ENCODE measurements around the gene GALNT14. TPM values are rescaled to one million over a fixed set of nuclear protein-coding genes. Genes with fewer than 3 reads are reported as not detected.

Gene GALNT14
- total and polyA plus RNA-seq, 4 experiments from 2014 or later = 0.32 TPM; not detected in 3

GRCh38 chr2:31055938-31056337, 82.3 kb downstream of the GALNT14 start:
- intact Hi-C loops (cut with micrococcal nuclease) = no loop called here
- H3K9me3 ChIP-seq (ENCODE audit: control insufficient read depth in 1 of 2, low read length in 2 of 2) = no peaks in the 10 kb centered on the region
- Mint-ChIP-seq H3K27ac (no peak overlapping the region), H3K4me1 (no peaks in the 10 kb centered on the region), H3K36me3 (no peaks in the 10 kb centered on the region), H3K9me3 (peaks cover 0 to 2% (median 0%) of the 10 kb centered on the region in 8 donors), H3K4me3 (no peak overlapping the region), H3K27me3 (peaks cover 2 to 5% of the 10 kb centered on the region in 2 donors)
- CTCF ChIA-PET (ENCODE audit: partially characterized antibody) = no interaction called here
- no peak overlapping the region for H3K4me3 ChIP-seq (ENCODE audit: low read length in 2 of 2)
- no peak for DNase-seq
- POLR2A ChIA-PET (ENCODE audit: partially characterized antibody) = no interaction called here
- no peaks in the 10 kb centered on the region for H3K36me3 ChIP-seq (ENCODE audit: insufficient read depth, low read length)
- no peak overlapping the region for H3K27ac ChIP-seq (ENCODE audit: low read depth, low read length)
- no peaks in the 10 kb centered on the region for H3K27me3 ChIP-seq (ENCODE audit: insufficient read depth, low read length)
- no peaks in the 10 kb centered on the region for H3K4me1 ChIP-seq (ENCODE audit: insufficient read depth, low read length)

DNA sequence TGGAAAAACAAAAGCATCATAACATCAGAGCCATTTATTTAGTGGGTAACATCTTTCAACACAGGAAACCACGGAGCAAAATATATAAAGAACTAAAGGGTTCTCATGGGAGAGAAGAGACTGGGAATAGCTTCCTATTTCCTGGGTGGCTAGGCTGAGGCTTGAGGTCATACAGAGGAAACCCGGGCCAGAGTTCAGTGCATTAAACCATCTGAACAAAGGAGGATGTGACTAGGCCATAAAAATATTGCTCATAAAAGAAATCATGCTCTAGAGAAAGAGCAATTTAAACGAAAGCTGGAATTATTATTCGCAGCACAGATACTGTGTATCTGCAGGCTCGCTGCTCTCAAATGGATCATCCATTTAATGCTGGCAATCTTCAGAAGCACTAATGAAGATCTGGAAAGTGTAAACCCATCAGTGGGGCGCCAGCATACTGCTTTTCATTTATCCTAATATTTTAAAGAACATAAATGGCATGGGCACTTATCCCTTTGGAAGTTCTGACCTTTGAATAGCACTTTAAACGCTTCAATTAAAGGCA, 83.3 kb downstream of the GALNT14 start:
- no peaks in the 10 kb centered on the region for H3K27me3 ChIP-seq (ENCODE audit: insufficient read depth, low read length)
- CTCF ChIA-PET (ENCODE audit: partially characterized antibody) = no interaction called here
- POLR2A ChIA-PET (ENCODE audit: partially characterized antibody) = no interaction called here
- H3K4me3 ChIP-seq (ENCODE audit: low read length in 2 of 2) = no peak overlapping the region
- Mint-ChIP-seq H3K9me3 (peaks cover 0 to 2% (median 0%) of the 10 kb centered on the region in 8 donors), H3K4me3 (no peak overlapping the region), H3K27me3 (peaks cover 2 to 5% of the 10 kb centered on the region in 2 donors), H3K27ac (no peak overlapping the region), H3K36me3 (no peaks in the 10 kb centered on the region), H3K4me1 (no peaks in the 10 kb centered on the region)
- no peak overlapping the region for H3K27ac ChIP-seq (ENCODE audit: low read depth, low read length)
- no peaks in the 10 kb centered on the region for H3K9me3 ChIP-seq (ENCODE audit: control insufficient read depth in 1 of 2, low read length in 2 of 2)
- intact Hi-C loops (cut with micrococcal nuclease) = no loop called here
- DNase-seq = no peak
- H3K36me3 ChIP-seq (ENCODE audit: insufficient read depth, low read length) = no peaks in the 10 kb centered on the region
- H3K4me1 ChIP-seq (ENCODE audit: insufficient read depth, low read length) = no peaks in the 10 kb centered on the region

DNA sequence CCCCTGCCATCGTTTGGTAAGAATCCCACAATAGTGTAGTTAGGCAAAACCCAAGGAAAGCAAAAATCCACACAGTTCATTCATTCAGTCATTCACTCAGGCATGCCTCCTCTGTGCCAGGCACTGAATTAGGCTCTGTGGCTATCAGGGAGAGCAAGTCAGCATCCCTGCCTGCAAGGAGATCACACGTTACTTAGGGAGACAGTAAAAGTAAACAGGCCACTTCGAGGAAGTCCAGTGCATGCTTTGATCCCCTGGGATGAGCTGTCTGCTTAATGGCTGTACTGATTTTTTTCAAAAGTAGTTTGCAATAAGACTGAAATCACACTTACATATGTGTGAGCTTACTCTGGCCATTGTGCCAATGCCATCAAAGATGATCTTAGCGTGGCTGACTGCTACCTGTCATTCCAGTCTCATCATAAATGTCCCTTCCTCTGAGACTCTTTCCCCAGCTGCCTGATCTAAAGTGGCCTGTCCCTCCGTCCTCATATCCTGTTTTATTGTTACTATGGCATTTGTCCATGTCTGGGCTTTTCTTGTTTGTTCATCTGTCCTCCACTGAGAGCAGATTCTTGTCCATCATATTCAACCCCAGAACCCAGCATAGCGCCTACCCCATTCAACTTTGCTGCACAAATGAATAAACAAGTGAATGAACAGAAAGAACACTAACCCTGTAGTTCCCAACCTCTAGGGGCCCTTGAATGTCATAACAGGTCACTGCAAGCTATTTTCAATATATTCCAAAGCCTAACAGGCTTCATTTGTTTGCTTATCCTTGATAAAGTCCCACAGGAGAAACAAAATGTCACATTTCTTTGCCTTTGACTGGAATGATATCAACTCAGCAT, 84.1 kb downstream of the GALNT14 start:
- intact Hi-C loops (cut with micrococcal nuclease) = no loop called here
- no peaks in the 10 kb centered on the region for H3K4me1 Mint-ChIP-seq
- CTCF ChIA-PET (ENCODE audit: partially characterized antibody) = no interaction called here

GRCh38 chr2:31052284-31052683, 86.0 kb downstream of the GALNT14 start:
- CTCF ChIA-PET (ENCODE audit: partially characterized antibody) = no interaction called here
- Histone ChIP-seq H3K36me3 (ENCODE audit: insufficient read depth, low read length) (no peaks in the 10 kb centered on the region), H3K4me1 (ENCODE audit: insufficient read depth, low read length) (no peaks in the 10 kb centered on the region), H3K27me3 (ENCODE audit: insufficient read depth, low read length) (no peaks in the 10 kb centered on the region), H3K4me3 (ENCODE audit: low read length in 2 of 2) (no peak overlapping the region), H3K27ac (ENCODE audit: low read depth, low read length) (no peak overlapping the region), H3K9me3 (ENCODE audit: control insufficient read depth in 1 of 2, low read length in 2 of 2) (no peaks in the 10 kb centered on the region)
- no peak for DNase-seq
- Mint-ChIP-seq H3K4me3 (no peak overlapping the region), H3K9me3 (no peaks in the 10 kb centered on the region), H3K36me3 (no peaks in the 10 kb centered on the region), H3K4me1 (no peaks in the 10 kb centered on the region), H3K27me3 (peaks cover 2 to 12% of the 10 kb centered on the region in 2 donors), H3K27ac (no peak overlapping the region)
- POLR2A ChIA-PET (ENCODE audit: partially characterized antibody) = no interaction called here
- intact Hi-C loops (cut with micrococcal nuclease) = no loop called here

More for the DNA sequence above, 84.1 kb downstream of the GALNT14 start:
- H3K27ac ChIP-seq (ENCODE audit: low read depth, low read length) = no peak overlapping the region
- peaks cover 2 to 5% of the 10 kb centered on the region in 2 donors for H3K27me3 Mint-ChIP-seq
- no peaks in the 10 kb centered on the region for H3K36me3 ChIP-seq (ENCODE audit: insufficient read depth, low read length)
- no peak overlapping the region for H3K27ac Mint-ChIP-seq
- H3K36me3 Mint-ChIP-seq = no peaks in the 10 kb centered on the region
- no peaks in the 10 kb centered on the region for H3K9me3 Mint-ChIP-seq
- no peak overlapping the region for H3K4me3 Mint-ChIP-seq
- POLR2A ChIA-PET (ENCODE audit: partially characterized antibody) = no interaction called here
- no peaks in the 10 kb centered on the region for H3K4me1 ChIP-seq (ENCODE audit: insufficient read depth, low read length)
- no peaks in the 10 kb centered on the region for H3K27me3 ChIP-seq (ENCODE audit: insufficient read depth, low read length)
- H3K9me3 ChIP-seq (ENCODE audit: control insufficient read depth in 1 of 2, low read length in 2 of 2) = no peaks in the 10 kb centered on the region
- no peak for DNase-seq
- no peak overlapping the region for H3K4me3 ChIP-seq (ENCODE audit: low read length in 2 of 2)

- no peak overlapping the region for H3K27ac ChIP-seq (ENCODE audit: low read depth, low read length)
- ChIA-PET POLR2A (ENCODE audit: partially characterized antibody) (no interaction called here), CTCF (ENCODE audit: partially characterized antibody) (no interaction called here)
- Mint-ChIP-seq H3K27me3 (peaks cover 2 to 10% of the 10 kb centered on the region in 2 donors), H3K4me3 (no peak overlapping the region), H3K4me1 (no peaks in the 10 kb centered on the region), H3K27ac (no peak overlapping the region), H3K36me3 (no peaks in the 10 kb centered on the region), H3K9me3 (no peaks in the 10 kb centered on the region)
- no peak overlapping the region for H3K4me3 ChIP-seq (ENCODE audit: low read length in 2 of 2)
- H3K4me1 ChIP-seq (ENCODE audit: insufficient read depth, low read length) = no peaks in the 10 kb centered on the region
- intact Hi-C loops (cut with micrococcal nuclease) = no loop called here
- H3K36me3 ChIP-seq (ENCODE audit: insufficient read depth, low read length) = no peaks in the 10 kb centered on the region
- H3K27me3 ChIP-seq (ENCODE audit: insufficient read depth, low read length) = no peaks in the 10 kb centered on the region
- no peak for DNase-seq
- no peaks in the 10 kb centered on the region for H3K9me3 ChIP-seq (ENCODE audit: control insufficient read depth in 1 of 2, low read length in 2 of 2)
These were observed 86.7 kb downstream of the GALNT14 start for GRCh38 chr2:31051258-31052140.

GRCh38 chr2:31049916-31050588, 88.2 kb downstream of the GALNT14 start:
- intact Hi-C loops (cut with micrococcal nuclease) = no loop called here
- Histone ChIP-seq H3K4me3 (ENCODE audit: low read length in 2 of 2) (no peak overlapping the region), H3K27me3 (ENCODE audit: insufficient read depth, low read length) (no peaks in the 10 kb centered on the region), H3K9me3 (ENCODE audit: control insufficient read depth in 1 of 2, low read length in 2 of 2) (no peaks in the 10 kb centered on the region), H3K4me1 (ENCODE audit: insufficient read depth, low read length) (no peaks in the 10 kb centered on the region), H3K36me3 (ENCODE audit: insufficient read depth, low read length) (no peaks in the 10 kb centered on the region), H3K27ac (ENCODE audit: low read depth, low read length) (no peak overlapping the region)
- H3K27ac Mint-ChIP-seq = no peak overlapping the region
- no peaks in the 10 kb centered on the region for H3K36me3 Mint-ChIP-seq
- CTCF ChIA-PET (ENCODE audit: partially characterized antibody) = no interaction called here
- H3K4me3 Mint-ChIP-seq = no peak overlapping the region
- no peaks in the 10 kb centered on the region for H3K4me1 Mint-ChIP-seq
- no peaks in the 10 kb centered on the region for H3K9me3 Mint-ChIP-seq
- H3K27me3 Mint-ChIP-seq = peaks cover 2 to 10% of the 10 kb centered on the region in 2 donors
- POLR2A ChIA-PET (ENCODE audit: partially characterized antibody) = no interaction called here
- DNase-seq = no peak

DNA sequence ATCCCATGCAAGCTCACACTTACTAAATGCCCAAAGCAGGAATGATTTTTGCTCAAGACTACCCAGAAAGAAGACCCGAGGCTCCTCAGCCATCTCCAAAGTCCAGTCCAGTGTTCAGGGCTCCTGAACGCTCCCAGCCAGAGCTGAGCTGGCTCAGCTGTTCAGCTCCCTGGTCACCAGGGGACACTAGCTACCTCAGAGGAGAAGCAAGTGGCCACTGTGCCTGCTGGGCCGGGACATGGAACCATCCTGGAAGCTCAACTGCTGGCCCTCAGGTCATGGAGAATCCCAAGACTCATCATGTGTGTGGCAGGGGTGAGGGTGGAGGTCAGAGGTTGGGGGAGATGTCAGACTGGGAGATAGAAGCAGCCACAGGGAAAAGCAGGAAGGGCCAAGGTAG, 89.0 kb downstream of the GALNT14 start:
- no peak overlapping the region for H3K27ac Mint-ChIP-seq
- Histone ChIP-seq H3K36me3 (ENCODE audit: insufficient read depth, low read length) (no peaks in the 10 kb centered on the region), H3K27ac (ENCODE audit: low read depth, low read length) (no peak overlapping the region), H3K9me3 (ENCODE audit: control insufficient read depth in 1 of 2, low read length in 2 of 2) (no peaks in the 10 kb centered on the region), H3K4me3 (ENCODE audit: low read length in 2 of 2) (no peak overlapping the region), H3K27me3 (ENCODE audit: insufficient read depth, low read length) (no peaks in the 10 kb centered on the region), H3K4me1 (ENCODE audit: insufficient read depth, low read length) (no peaks in the 10 kb centered on the region)
- no peaks in the 10 kb centered on the region for H3K9me3 Mint-ChIP-seq
- H3K27me3 Mint-ChIP-seq = peaks cover 2 to 10% of the 10 kb centered on the region in 2 donors
- ChIA-PET POLR2A (ENCODE audit: partially characterized antibody) (no interaction called here), CTCF (ENCODE audit: partially characterized antibody) (no interaction called here)
- intact Hi-C loops (cut with micrococcal nuclease) = no loop called here
- no peak overlapping the region for H3K4me3 Mint-ChIP-seq
- no peak for DNase-seq
- no peaks in the 10 kb centered on the region for H3K4me1 Mint-ChIP-seq
- H3K36me3 Mint-ChIP-seq = no peaks in the 10 kb centered on the region
